Neural progenitor cell (in vitro differentiated cells): Measurements from ENCODE around the gene ARPP21. TPM values are rescaled to one million over a fixed set of nuclear protein-coding genes. Genes with fewer than 3 reads are reported as not detected.
A peak's percentile ranks its signal among the peaks of the same experiment; 100 is the strongest.
"Not testable (repeated sequence)": the region's sequence is repeated elsewhere in the genome, so short reads cannot be mapped to it uniquely, and the experiment has no call there.

Source experiments
- DNase-seq: peaks from one replicate; pipeline ENCODE4 v3.0.0-alpha.2; 2016; ENCODE audit warnings: low spot score
- H2AFZ ChIP-seq: fragments of 200-600 bp; sonication (generic); replicated peaks from 2 replicates; pipeline ENCODE4 v1.6.1; 2016; ENCODE audit warnings: antibody characterized with exemption
- H3F3A ChIP-seq: fragments of 200-600 bp; sonication (generic); 2 replicates; pipeline ENCODE4 v1.6.1; 2016; ENCODE audit warnings: antibody characterized with exemption, low read depth
- H3K27ac ChIP-seq: fragments of 200-600 bp; sonication (generic); 2 replicates; pipeline ENCODE4 v1.5.1; 2016; ENCODE audit warnings: mild to moderate bottlenecking
- H3K27me3 ChIP-seq: fragments of 200-600 bp; sonication (generic); 2 replicates; pipeline ENCODE4 v1.6.1; 2016; ENCODE audit warnings: mild to moderate bottlenecking, moderate library complexity
- H3K36me3 ChIP-seq: fragments of 200-600 bp; sonication (generic); 2 replicates; pipeline ENCODE4 v1.5.1; 2016
- H3K4me1 ChIP-seq: fragments of 200-600 bp; sonication (generic); 2 replicates; pipeline ENCODE4 v1.6.1; 2016; ENCODE audit warnings: mixed run types
- H3K4me2 ChIP-seq: fragments of 200-600 bp; sonication (generic); 2 replicates; pipeline ENCODE4 v1.6.1; 2016
- H3K4me3 ChIP-seq: fragments of 200-600 bp; sonication (generic); 2 replicates; pipeline ENCODE4 v1.5.1; 2016
- H3K79me2 ChIP-seq: fragments of 200-600 bp; sonication (generic); 2 replicates; pipeline ENCODE4 v1.6.1; 2016; ENCODE audit warnings: low read depth
- H3K9ac ChIP-seq: fragments of 200-600 bp; sonication (generic); 2 replicates; pipeline ENCODE4 v1.6.1; 2016
- H3K9me3 ChIP-seq: fragments of 200-600 bp; sonication (generic); 2 replicates; pipeline ENCODE4 v1.5.1; 2016; ENCODE audit warnings: low read depth
- H4K20me1 ChIP-seq: fragments of 200-600 bp; sonication (generic); 2 replicates; pipeline ENCODE4 v1.6.1; 2016; ENCODE audit warnings: low read depth
- H3K27ac Mint-ChIP-seq: 3 replicates; pipeline ENCODE4 v1.8.0; 2021; ENCODE audit warnings: mixed read lengths
- H3K27me3 Mint-ChIP-seq: 2 replicates; pipeline ENCODE4 v1.8.0; 2022; ENCODE audit warnings: low read depth, mild to moderate bottlenecking, inconsistent platforms, moderate library complexity, mixed read lengths; ENCODE audit not compliant: insufficient read depth
- H3K36me3 Mint-ChIP-seq: 3 replicates; pipeline ENCODE4 v1.8.0; 2021; ENCODE audit warnings: mixed read lengths
- H3K4me1 Mint-ChIP-seq: 3 replicates; pipeline ENCODE4 v1.8.0; 2021; ENCODE audit warnings: mixed read lengths
- H3K4me3 Mint-ChIP-seq: 3 replicates; pipeline ENCODE4 v1.8.0; 2021; ENCODE audit warnings: mild to moderate bottlenecking, moderate library complexity, mixed read lengths
- H3K9me3 Mint-ChIP-seq: 3 replicates; pipeline ENCODE4 v1.8.0; 2020; ENCODE audit warnings: mixed read lengths
- CTCF ChIP-seq: fragments of 200-600 bp; sonication (generic); IDR thresholded peaks from 2 replicates; pipeline ENCODE4 v1.5.1; 2017; ENCODE audit warnings: antibody characterized with exemption, mild to moderate bottlenecking
- EZH2 ChIP-seq: fragments of 200-600 bp; sonication (generic); IDR thresholded peaks from 2 replicates; pipeline ENCODE4 v1.6.1; 2017; ENCODE audit warnings: antibody characterized with exemption, mild to moderate bottlenecking, moderate library complexity
- EZH2phosphoT487 ChIP-seq: fragments of 200-600 bp; sonication (generic); IDR thresholded peaks from 2 replicates; pipeline ENCODE4 v1.6.1; 2017; ENCODE audit warnings: antibody characterized with exemption
- microRNA-seq: library from miRNA; unstranded; fragments of <30 nt; microRNA quantifications from one replicate; pipeline ENCODE4, GENCODE V29; 2016
- small RNA-seq: library from RNA; depleted of rRNA; stranded (forward); fragments of <200 nt; gene quantifications from one replicate; pipeline ENCODE3, GENCODE V24; 2015
- total RNA-seq: library from RNA; depleted of rRNA; stranded (reverse); fragments of >200 nt; gene quantifications from 2 replicates; pipeline ENCODE4 v1.2.3, GENCODE V29; 2015; ENCODE audit warnings: low replicate concordance

The ARPP21 gene
- total RNA-seq, 1 donor from 2014 or later: not detected

- no peaks in the 10 kb centered on the region for H3K27me3 Mint-ChIP-seq
- H3K27ac Mint-ChIP-seq: no peak overlapping the region
- H3K36me3 ChIP-seq: no peaks in the 10 kb centered on the region
- no peak overlapping the region for H2AFZ ChIP-seq
- no peaks in the 10 kb centered on the region for H3K4me1 Mint-ChIP-seq
- H3K27me3 ChIP-seq: no peaks in the 10 kb centered on the region
- H3K4me1 ChIP-seq: no peaks in the 10 kb centered on the region
- H3K27ac ChIP-seq: no peak overlapping the region
- no peaks in the 10 kb centered on the region for H3K36me3 Mint-ChIP-seq
- H3K4me3 Mint-ChIP-seq: no peak overlapping the region
- no peak overlapping the region for H3K4me2 ChIP-seq
- no peaks in the 10 kb centered on the region for H3F3A ChIP-seq
- H4K20me1 ChIP-seq: no peaks in the 10 kb centered on the region
- no peaks in the 10 kb centered on the region for H3K9me3 Mint-ChIP-seq
- no peaks in the 10 kb centered on the region for H3K79me2 ChIP-seq
- DNase-seq: no peak
- H3K9ac ChIP-seq: no peak overlapping the region
- H3K9me3 ChIP-seq: no peaks in the 10 kb centered on the region
- TF ChIP-seq CTCF (no peak), EZH2phosphoT487 (no peak), EZH2 (no peak)
- no peak overlapping the region for H3K4me3 ChIP-seq
Measured at GRCh38 chr3:35814531-35814930, 175.2 kb downstream of the ARPP21 start.

- not testable (repeated sequence) for H3K79me2 ChIP-seq, H3K27ac ChIP-seq, DNase-seq, H2AFZ ChIP-seq, H3K9me3 Mint-ChIP-seq, H3K27me3 Mint-ChIP-seq, H3K27me3 ChIP-seq, H3K4me3 ChIP-seq, H3K36me3 ChIP-seq, H3K4me1 ChIP-seq, H3K4me3 Mint-ChIP-seq, H3K4me1 Mint-ChIP-seq, H3K4me2 ChIP-seq, H3K36me3 Mint-ChIP-seq, H4K20me1 ChIP-seq, H3K9me3 ChIP-seq, H3K9ac ChIP-seq, H3K27ac Mint-ChIP-seq, H3F3A ChIP-seq
Measured at GRCh38 chr3:35815796-35816195, 176.5 kb downstream of the ARPP21 start.

- H3K4me1 ChIP-seq: no peaks in the 10 kb centered on the region
- H3K79me2 ChIP-seq: no peaks in the 10 kb centered on the region
- no peak for TF ChIP-seq CTCF
- no peak for TF ChIP-seq EZH2
- TF ChIP-seq EZH2phosphoT487: no peak
- H2AFZ ChIP-seq: no peak overlapping the region
- no peaks in the 10 kb centered on the region for H3K36me3 Mint-ChIP-seq
- H3K27ac Mint-ChIP-seq: no peak overlapping the region
- H3K4me2 ChIP-seq: no peak overlapping the region
- H3K9me3 ChIP-seq: no peaks in the 10 kb centered on the region
- no peaks in the 10 kb centered on the region for H3K36me3 ChIP-seq
- H3K27ac ChIP-seq: no peak overlapping the region
- H3K4me1 Mint-ChIP-seq: no peaks in the 10 kb centered on the region
- no peaks in the 10 kb centered on the region for H3K27me3 Mint-ChIP-seq
- no peak overlapping the region for H3K4me3 ChIP-seq
- no peak overlapping the region for H3K4me3 Mint-ChIP-seq
- no peaks in the 10 kb centered on the region for H4K20me1 ChIP-seq
- DNase-seq: no peak
- no peaks in the 10 kb centered on the region for H3K9me3 Mint-ChIP-seq
- no peaks in the 10 kb centered on the region for H3K27me3 ChIP-seq
- no peak overlapping the region for H3K9ac ChIP-seq
- no peaks in the 10 kb centered on the region for H3F3A ChIP-seq
Measured at GRCh38 chr3:35817216-35817615, 177.9 kb downstream of the ARPP21 start.

GRCh38 chr3:35832140-35832571 lies 192.8 kb downstream of the ARPP21 start:
- Histone ChIP-seq H3K27ac (no peak overlapping the region), H3K4me2 (no peak overlapping the region), H3K4me1 (no peaks in the 10 kb centered on the region), H3F3A (no peaks in the 10 kb centered on the region), H4K20me1 (no peaks in the 10 kb centered on the region), H3K27me3 (no peaks in the 10 kb centered on the region), H3K9ac (no peak overlapping the region), H3K36me3 (no peaks in the 10 kb centered on the region), H2AFZ (no peak overlapping the region), H3K9me3 (no peaks in the 10 kb centered on the region), H3K79me2 (no peaks in the 10 kb centered on the region), H3K4me3 (no peak overlapping the region)
- H3K36me3 Mint-ChIP-seq: no peaks in the 10 kb centered on the region
- H3K4me3 Mint-ChIP-seq: no peak overlapping the region
- no peak for TF ChIP-seq EZH2phosphoT487
- TF ChIP-seq EZH2: no peak
- no peak for TF ChIP-seq CTCF
- no peak overlapping the region for H3K27ac Mint-ChIP-seq
- H3K4me1 Mint-ChIP-seq: peaks cover 18% of the 10 kb centered on the region
- no peak for DNase-seq
- no peaks in the 10 kb centered on the region for H3K27me3 Mint-ChIP-seq
- H3K9me3 Mint-ChIP-seq: peaks cover 4% of the 10 kb centered on the region

Small RNA genes lying within 50 kb of the gene (microRNA-seq; reads per million reads assigned to microRNA genes)
- 4.9 reads per million, percentile 25 among the genes with 10 or more reads in this experiment for gene MIR128-2

Small RNA genes lying within 50 kb of the gene (small RNA-seq; reads per million reads assigned to genes)
- not detected for gene MIR128-2
